HG02970 (cell line): Measurements from ENCODE around the gene ARID3C.

Experiments
- ATAC-seq: cut with Tn5 transposase; IDR thresholded peaks from one replicate; pipeline ENCODE4 v1.9.1; 2021; ENCODE audit warnings: mild to moderate bottlenecking, moderate library complexity, moderate number of reproducible peaks; ENCODE audit not compliant: unreplicated experiment, low FRiP score

The ARID3C gene

GRCh38 chr9:34630402-34631154 is 1.7 kb upstream of the ARID3C start:
- no peak for ATAC-seq

DNA sequence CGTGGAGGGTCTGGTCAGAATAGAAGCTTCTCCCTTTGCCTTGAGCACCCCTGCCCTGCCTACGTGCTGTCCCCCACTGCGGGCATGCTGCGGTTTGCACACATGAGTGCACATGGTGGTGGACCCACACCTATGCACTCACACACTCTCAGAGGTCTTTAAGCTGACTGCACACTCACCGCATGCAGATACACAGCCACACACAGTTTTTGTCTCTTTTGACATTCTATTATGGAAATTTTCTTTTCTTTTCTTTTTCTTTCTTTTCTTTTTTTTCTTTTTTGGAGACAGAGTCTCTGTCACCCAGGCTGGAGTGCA is 584 bp upstream of the ARID3C start:
- no peak for ATAC-seq

GRCh38 chr9:34627716-34628655 is 880 bp downstream of the ARID3C start:
- ATAC-seq, result no peak

- ATAC-seq, result no peak
These were observed 3.7 kb downstream of the ARID3C start for GRCh38 chr9:34625186-34625486.

GRCh38 chr9:34624475-34625185 is 4.2 kb downstream of the ARID3C start:
- no peak for ATAC-seq

- ATAC-seq, result no peak
These were observed 5.3 kb downstream of the ARID3C start for GRCh38 chr9:34623374-34624235.

GRCh38 chr9:34620061-34620994 is 8.5 kb downstream of the ARID3C start, which contains the start of gene DCTN3:
DCTN3 (minus strand) TSS chr9:34620495; CDS start chr9:34620464, 31 bp downstream.
- ATAC-seq, result peak; percentile 85

GRCh38 chr9:34615132-34615531 is 13.7 kb downstream of the ARID3C start:
- no peak for ATAC-seq

- no peak for ATAC-seq
These were observed 16.0 kb downstream of the ARID3C start for GRCh38 chr9:34612788-34613390.

- peak; percentile 80 for ATAC-seq
These were observed 16.8 kb downstream of the ARID3C start, which contains the start of gene RPP25L for GRCh38 chr9:34611811-34612787. RPP25L (minus strand) TSS chr9:34612097; CDS start chr9:34611296, 801 bp downstream.

- ATAC-seq, result no peak
These were observed 17.5 kb downstream of the ARID3C start for GRCh38 chr9:34611251-34611810.

- no peak for ATAC-seq
These were observed 18.2 kb downstream of the ARID3C start for GRCh38 chr9:34610434-34611206.

GRCh38 chr9:34607331-34607730 is 21.5 kb downstream of the ARID3C start:
- ATAC-seq, result no peak

GRCh38 chr9:34606905-34607304 is 22.0 kb downstream of the ARID3C start:
- ATAC-seq, result no peak

DNA sequence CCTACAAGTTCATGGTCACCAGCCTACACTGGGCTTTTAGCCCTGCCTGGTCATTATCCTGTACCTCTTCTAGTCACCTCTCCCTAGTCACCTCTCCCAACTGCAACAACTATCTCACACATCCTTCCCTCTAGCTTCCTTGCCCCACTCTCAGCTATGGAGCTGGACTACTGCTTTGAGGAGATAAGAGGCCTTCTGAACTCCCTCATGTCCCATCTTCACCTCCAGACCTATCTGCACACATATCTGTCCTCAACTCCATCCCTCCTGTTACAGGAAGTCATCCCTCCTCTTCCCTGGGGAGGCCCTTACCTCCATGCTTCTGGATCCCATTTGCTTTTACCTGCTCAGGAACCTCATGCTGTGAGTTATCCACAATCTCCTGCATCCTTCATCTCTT is 22.7 kb downstream of the ARID3C start:
- no peak for ATAC-seq

DNA sequence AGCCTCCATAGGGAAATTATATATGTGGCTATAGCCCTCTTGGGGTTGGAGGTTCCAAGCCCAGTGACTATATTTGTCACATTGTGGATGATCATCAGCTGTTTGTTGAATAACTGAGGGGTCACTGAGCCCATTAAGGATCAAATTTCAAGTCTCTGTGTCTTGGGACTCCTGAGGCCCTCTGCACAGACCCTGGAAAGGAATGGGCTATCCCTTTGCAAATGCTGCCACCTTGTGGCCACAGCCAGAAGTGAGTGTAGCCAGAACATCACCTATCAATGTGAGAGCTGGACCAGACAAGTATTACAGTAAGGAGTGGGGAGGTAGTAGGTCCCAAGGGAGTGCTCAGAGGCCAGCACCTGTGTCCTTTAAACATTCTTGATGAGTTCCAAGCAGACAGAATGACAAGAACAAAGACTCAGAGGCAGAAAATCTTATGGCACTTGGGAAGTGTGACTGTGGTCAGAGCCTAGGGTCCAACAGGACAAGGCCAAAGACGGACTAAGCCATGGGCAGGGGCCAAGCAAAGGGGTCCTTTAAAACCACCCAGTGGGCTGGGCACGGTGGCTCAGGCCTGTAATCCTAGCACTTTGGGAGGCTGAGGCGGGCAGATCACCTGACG is 25.1 kb downstream of the ARID3C start:
- peak; percentile 73 for ATAC-seq
